ENCODE data around the gene IFI27L1. TPM values are rescaled to one million over a fixed set of nuclear protein-coding genes. Genes with fewer than 3 reads are reported as not detected.

The IFI27L1 gene
- total RNA-seq, 6 donors from 2014 or later, result 8.0 to 19.8 (median 15.2) TPM

GRCh38 chr14:94124582-94125377 lies 43.7 kb downstream of the IFI27L1 start:
- WGBS, 2 donors, result 84 to 94% methylated on average over 8 to 9 of the region's 9 CpGs
- TF ChIP-seq POLR2AphosphoS5 (IDR thresholded peaks at IDR 0.05) (no peak), POLR2A (IDR thresholded peaks at IDR 0.05) (no peak), EP300 (IDR thresholded peaks at IDR 0.05) (no peak), CTCF (IDR thresholded peaks at IDR 0.05) (no peak)
- ATAC-seq (ENCODE audit: low FRiP score in 2 of 2), result no peak

DNA sequence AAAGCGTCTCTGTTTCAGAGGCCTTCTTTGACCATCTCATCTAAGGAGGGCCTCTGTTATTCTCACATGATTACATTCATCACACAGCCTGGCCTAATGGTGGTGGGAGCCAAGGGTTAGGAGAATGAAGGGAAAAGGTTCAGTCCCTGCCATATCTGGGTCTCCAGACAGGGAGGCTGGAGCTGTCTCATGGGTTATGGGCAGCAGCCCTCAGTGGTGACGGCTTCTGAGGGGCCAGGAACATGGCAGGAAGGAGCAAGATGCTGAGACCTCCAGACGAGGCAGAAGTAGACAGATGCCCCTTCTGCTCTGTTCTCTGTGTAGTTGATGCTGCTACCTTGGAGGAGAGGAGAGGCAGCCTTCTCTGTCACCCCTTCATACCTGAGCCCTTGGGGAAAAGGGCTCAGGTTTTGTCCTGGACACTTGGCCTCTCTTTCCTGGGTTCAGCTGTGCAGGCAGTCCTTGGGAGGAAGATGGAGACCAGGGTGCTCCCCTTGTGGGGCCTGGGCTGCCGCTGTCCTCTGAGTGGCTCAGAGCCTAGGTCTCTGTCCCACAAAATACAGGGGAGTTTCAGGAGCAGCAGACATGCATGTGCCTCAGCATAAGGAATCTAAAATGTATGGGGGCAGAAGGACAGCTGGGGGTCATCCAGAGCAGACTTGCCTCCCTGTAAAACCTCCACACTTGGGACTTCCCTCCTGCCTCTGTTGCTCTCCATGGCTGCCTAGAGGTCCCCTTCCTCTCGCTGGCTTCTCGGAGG lies 44.7 kb downstream of the IFI27L1 start:
- H3K27ac ChIP-seq, result no peak overlapping the region
- WGBS, 2 donors, result 87 to 88% methylated on average over 6 of the region's 6 CpGs
- no peak for DNase-seq
- H3K4me1 ChIP-seq, result peaks cover 7 to 20% (median 15%) of the 10 kb centered on the region in 4 donors
- H3K9me3 ChIP-seq, result no peaks in the 10 kb centered on the region
- H3K4me3 ChIP-seq, result no peak overlapping the region
- H3K36me3 ChIP-seq, result no peaks in the 10 kb centered on the region
- no peak for TF ChIP-seq CTCF (IDR thresholded peaks at IDR 0.05)
- no peak for TF ChIP-seq POLR2A (IDR thresholded peaks at IDR 0.05)
- no peak for TF ChIP-seq EP300 (IDR thresholded peaks at IDR 0.05)
- no peak for TF ChIP-seq POLR2AphosphoS5 (IDR thresholded peaks at IDR 0.05)
- H3K27me3 ChIP-seq, result no peaks in the 10 kb centered on the region
- ATAC-seq (ENCODE audit: low FRiP score in 2 of 2), result no peak

More at GRCh38 chr14:94124582-94125377, 43.7 kb downstream of the IFI27L1 start:
- Histone ChIP-seq H3K36me3 (no peaks in the 10 kb centered on the region), H3K4me3 (no peak overlapping the region), H3K9me3 (peaks cover 0 to 2% (median 0%) of the 10 kb centered on the region in 4 donors), H3K27me3 (no peaks in the 10 kb centered on the region), H3K4me1 (peaks cover 1 to 13% (median 9%) of the 10 kb centered on the region in 4 donors), H3K27ac (no peak overlapping the region)
- no peak for DNase-seq

DNA sequence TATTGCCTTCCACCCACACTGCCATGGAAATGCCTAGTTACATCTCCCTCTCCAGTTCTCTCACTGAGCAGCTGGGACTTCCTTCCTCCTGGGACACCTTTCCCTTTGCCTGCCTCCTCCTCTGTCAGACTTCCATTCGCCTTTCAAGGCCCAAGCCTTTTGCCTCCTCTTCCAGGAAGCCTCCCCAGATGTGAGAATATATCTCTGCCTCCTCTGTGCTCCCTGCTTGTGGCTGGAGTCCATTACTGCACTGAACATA lies 45.2 kb downstream of the IFI27L1 start:
- H3K4me1 ChIP-seq, result peaks cover 7 to 20% (median 13%) of the 10 kb centered on the region in 4 donors
- no peak for DNase-seq
- no peaks in the 10 kb centered on the region for H3K27me3 ChIP-seq
- no peak for ATAC-seq (ENCODE audit: low FRiP score in 2 of 2)
- H3K36me3 ChIP-seq, result no peaks in the 10 kb centered on the region
- TF ChIP-seq CTCF (IDR thresholded peaks at IDR 0.05), result no peak
- TF ChIP-seq POLR2A (IDR thresholded peaks at IDR 0.05), result no peak
- TF ChIP-seq EP300 (IDR thresholded peaks at IDR 0.05), result no peak
- TF ChIP-seq POLR2AphosphoS5 (IDR thresholded peaks at IDR 0.05), result no peak
- H3K27ac ChIP-seq, result no peak overlapping the region
- H3K4me3 ChIP-seq, result no peak overlapping the region
- WGBS, 2 donors, result 76 to 89% methylated on average over 1 of the region's 1 CpG
- no peaks in the 10 kb centered on the region for H3K9me3 ChIP-seq

- no peak for DNase-seq
- TF ChIP-seq CTCF (IDR thresholded peaks at IDR 0.05) (no peak), EP300 (IDR thresholded peaks at IDR 0.05) (no peak), POLR2AphosphoS5 (IDR thresholded peaks at IDR 0.05) (no peak), POLR2A (IDR thresholded peaks at IDR 0.05) (no peak)
- no peak overlapping the region for H3K27ac ChIP-seq
- ATAC-seq (ENCODE audit: low FRiP score in 2 of 2), result no peak
- no peaks in the 10 kb centered on the region for H3K27me3 ChIP-seq
- WGBS, 2 donors, result 74 to 78% methylated on average over 5 of the region's 5 CpGs
- H3K36me3 ChIP-seq, result no peaks in the 10 kb centered on the region
- H3K9me3 ChIP-seq, result no peaks in the 10 kb centered on the region
- no peak overlapping the region for H3K4me3 ChIP-seq
- H3K4me1 ChIP-seq, result peaks cover 7 to 20% (median 12%) of the 10 kb centered on the region in 4 donors
These were observed 45.7 kb downstream of the IFI27L1 start for GRCh38 chr14:94126800-94127199.

All from upper lobe of left lung (tissue), 6 donors.